NOMO-1 treated with DMSO at 0.1 percent for 48 hours (cell line): ENCODE results near the gene CCNA2.

Source experiments
- DNase-seq: peaks from one replicate; lab custom pipeline; 2025; ENCODE audit not compliant: unreplicated experiment; lab: John Stamatoyannopoulos, UW

The CCNA2 gene

GRCh38 chr4:121777625-121778024 is 46.1 kb downstream of the CCNA2 start:
- no peak for DNase-seq

DNA sequence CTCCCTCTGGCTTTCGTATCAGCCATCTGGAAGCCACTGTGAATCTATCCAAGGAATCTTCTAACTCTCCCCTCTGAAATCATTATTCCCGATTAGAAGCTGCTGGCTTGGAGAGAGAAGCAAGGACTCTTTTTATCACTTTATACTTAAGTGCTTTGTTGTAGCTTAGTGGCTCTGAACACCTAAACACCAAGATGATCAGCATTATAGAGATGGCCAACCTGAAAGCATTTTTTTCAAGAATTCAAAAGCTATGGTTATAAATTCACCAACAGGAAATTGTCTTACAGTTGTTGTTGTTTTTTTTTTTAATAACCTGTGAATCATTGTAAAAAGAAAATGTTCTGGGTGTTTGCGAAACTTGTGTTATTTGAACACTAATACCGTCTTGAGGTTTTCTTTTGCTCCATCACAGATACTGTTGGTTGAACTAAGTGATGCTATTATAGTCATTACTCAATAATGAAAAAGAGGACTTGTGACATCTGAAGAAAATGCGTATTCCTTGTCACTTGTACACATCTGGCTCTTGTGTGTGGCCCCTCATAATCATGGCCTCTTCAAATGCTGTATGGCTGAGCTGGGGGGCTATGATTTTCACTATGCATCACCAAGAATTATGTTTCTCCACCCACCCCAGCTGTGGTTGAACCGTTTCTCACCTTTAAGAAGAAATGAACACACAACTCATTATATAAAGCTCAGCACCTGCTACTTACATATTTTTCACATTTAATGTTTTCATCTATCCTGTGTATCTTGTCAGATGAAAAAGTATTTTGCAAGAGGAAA is 46.9 kb downstream of the CCNA2 start:
- no peak for DNase-seq

GRCh38 chr4:121773883-121774282 is 49.8 kb downstream of the CCNA2 start:
- DNase-seq: no peak

DNA sequence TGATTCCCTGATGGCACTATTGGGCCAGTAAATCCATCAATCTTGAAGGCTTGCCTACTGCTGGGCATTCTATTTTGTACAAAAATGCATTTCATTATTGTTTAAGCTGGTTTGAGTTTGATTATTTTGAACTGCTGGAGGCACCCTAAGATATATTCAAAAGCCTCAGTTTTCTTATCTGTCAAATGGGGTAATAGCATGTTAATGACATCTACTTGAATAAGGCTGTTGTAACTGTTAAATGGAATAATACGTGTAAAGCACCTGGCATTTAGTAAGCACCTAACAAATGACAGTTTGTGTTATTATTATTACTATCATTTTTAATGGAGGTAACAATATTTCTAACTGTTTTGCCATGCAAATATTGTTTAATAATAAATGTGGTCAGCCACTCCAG is 51.8 kb downstream of the CCNA2 start:
- no peak for DNase-seq

- DNase-seq: no peak
Observed at GRCh38 chr4:121769341-121769740, 54.3 kb downstream of the CCNA2 start.

DNA sequence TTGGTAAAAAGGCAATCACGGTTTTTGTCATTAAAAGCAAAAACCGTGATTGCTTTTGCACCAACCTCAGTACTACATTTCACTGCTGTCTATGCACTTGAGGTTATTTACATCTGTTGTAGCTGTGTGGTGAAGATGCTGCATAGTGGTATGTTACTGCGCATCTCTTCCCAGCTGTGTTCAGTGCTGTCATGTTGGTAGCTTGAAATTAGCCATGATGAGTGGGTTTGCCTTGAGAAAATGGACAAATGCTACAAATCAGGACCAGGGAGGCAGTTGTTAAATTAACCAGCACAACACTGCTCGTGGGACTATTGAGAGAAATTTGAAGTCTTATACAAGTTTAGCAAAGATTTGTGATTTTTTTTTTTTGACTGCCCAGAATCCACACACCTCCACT is 56.5 kb downstream of the CCNA2 start:
- DNase-seq: no peak
